SHP77 (cell line): ENCODE data around the gene POU2F1.

Experiments
- DNase-seq, 2 experiments: peaks; one replicate each; lab custom pipeline; 2025; lab: John Stamatoyannopoulos, UW

The POU2F1 gene

DNA sequence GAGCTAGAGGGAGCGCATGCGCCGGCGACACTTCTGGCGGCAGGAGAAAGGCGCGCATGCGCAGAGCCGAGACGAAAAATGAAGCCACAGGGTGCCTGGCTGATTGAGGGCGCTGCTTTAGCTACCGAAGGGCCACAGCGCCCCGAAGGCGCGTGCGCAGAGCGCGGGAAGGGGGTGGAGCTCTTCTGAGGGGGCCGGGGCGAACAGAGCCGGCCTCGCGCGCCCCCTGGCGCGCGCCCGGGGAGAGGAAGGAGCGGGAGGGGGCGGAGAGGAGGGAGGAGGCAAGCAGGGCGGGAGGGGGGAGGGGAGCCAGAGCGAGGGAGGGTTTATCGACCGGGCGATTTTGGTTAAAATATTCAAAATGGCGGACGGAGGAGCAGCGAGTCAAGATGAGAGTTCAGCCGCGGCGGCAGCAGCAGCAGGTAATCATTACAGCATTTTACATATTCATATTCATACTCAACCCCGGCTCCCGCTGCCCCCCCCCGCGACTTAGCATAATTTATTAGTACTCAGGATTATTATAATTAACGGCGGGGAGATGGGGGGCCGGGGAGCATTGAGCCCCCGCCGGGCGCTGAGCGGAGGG lies at the start of gene POU2F1:
POU2F1 (plus strand) TSS at position 350 of the 589 bp plus-strand sequence; CDS start at position 362, 12 bp downstream.
- peak; percentile 98 to 99 for DNase-seq

DNA sequence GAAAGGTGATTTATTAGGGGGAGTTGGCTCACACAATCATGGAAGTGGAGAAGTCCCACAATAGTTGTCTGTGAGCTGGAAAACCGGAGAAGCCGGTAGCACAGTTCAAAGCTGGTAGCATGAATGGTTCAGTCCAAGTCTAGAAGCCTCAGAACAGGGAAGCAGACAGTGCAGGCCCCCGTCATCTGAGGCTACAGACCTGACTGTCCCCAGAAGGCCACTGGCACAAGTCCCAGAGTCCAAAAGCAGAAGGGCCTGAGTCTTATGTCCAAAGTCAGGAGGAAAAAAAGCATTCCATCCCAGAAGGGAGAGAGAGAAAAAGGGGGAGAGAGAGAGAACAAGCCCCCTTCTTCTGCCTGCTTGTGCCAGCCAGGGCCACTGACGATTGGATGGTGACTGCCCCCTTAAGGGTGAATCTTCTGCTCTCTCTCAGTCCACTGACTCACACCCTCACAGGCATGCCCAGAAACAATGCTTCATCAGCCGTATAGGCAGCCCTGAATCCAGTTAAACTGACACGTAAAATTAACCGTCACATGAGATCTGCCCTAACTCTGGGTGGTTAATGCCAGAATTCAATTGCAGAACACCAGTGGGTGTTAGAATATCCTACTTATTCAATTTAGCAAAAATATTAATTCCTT lies 49.3 kb upstream of the POU2F1 start:
- DNase-seq = no peak

DNA sequence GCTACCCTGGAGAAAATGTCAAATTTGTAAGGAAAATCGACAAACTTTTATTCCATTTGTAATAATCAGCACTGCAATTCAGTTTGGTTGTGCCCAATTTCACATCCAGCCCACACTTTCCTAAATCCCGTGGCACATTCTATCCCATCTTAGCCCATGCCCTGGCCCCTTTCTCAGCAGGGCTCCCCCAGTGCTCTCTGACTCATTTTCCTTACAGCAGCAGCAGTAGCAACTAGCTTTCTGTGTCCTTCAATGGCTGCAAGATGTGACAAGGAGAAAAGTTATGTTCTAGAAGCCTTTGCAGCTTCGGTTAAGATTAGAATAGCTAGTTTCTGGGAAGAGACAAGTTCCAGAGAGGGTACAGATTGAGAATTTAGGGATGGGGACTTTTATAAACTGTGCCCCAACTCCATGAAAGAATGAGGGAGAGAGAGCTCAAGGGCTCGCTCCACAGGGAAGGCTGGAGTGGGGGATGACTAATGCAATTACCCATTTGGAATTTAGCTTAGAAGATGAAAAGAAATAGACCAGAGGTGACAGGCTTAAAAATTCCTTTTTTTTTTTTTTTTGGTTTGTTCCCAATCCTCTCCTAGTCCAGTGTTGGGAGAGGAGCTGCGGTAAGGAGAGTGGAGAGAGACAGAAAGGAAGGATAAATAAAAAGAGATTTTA lies 47.0 kb upstream of the POU2F1 start:
- DNase-seq = no peak

DNA sequence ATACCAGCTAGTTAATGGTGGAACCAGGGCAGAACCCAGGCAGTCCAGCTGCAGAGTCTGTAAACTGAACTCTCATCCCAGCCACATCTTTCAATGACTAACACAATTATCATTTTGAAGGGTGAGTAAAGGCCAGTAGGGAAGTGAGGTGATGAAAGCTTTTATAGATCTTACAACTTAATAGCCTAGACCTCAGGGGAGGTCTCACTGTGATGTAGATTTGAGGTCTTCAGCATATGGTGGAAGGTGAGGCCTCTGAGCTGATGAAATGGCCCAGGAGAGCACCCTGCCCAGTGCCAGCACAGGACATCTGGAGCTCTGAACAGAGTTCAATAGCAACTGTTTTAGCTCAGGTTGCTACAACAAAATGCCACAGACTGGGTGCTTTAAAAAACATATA lies 44.8 kb upstream of the POU2F1 start:
- DNase-seq = no peak

DNA sequence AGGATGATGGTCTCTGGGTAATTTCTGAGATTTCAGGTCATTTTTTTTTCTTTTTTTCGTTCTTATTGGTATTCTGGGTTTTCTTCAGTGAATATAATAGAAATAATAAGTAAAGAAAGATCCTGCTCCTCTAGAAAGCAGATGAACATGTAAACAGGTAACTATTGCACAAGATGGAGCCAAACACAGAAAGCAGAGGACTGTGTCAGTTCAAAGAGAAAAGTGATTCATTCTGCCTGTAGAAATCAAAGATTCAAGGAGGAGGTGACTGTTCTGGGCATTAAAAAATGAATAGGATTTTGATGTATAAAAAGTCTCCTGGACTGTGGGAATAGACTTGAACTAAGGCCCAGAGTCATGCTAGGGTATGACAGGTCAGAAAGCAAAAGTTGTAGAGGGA lies 41.9 kb upstream of the POU2F1 start:
- no peak for DNase-seq

DNA sequence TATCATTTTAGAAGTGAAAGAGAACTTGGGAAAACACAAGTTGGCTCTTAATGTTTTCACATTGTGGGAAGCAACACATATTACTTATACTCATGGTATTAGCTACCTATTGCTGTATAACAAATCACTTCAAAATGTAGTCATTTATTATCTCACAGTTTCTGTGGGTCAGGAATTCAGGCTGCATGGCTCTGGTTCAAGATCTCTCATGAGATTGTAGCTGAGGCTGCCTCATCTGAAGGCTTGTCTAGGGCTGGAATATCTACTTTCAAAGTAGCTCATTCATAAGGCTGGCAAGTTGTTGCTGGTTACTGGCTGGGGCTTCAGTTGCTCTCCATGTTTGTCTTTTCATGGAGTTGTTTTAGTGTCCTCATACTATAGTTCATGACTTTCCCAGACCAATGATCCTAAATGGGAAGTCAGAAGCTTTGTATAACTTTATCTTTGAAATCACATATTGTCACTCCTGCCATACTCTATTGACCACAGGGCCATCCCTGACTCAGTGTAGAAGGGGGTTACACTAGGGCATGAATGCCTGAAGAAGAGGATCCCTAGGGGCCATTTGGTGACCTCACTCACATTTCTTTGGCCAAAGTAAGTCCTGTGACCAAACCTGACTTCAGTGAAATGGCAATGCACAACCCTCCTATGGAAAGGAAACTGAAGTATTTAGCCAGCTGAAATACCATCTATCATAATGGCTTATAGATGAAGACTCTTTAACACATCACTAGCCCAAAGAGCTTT lies 37.9 kb upstream of the POU2F1 start:
- DNase-seq = no peak

DNA sequence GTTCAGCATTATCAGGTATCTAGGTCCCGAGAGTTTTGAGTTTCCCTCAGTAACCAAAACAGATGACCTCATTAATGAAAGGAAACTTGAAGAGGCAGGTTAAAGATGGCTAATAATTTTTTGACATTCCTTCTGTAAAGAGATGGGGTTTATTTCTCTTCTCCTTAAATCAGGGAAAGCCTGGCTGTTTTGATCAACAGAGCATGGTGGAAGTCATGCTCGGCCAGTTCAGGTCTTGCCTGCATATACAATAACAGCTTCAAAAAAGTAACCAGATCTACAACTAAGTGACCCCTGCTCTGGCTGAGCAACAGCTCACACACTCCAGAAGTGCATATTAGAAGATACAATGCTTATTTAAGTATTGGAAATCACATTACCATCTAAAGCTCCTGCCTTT lies 36.6 kb upstream of the POU2F1 start:
- no peak for DNase-seq

DNA sequence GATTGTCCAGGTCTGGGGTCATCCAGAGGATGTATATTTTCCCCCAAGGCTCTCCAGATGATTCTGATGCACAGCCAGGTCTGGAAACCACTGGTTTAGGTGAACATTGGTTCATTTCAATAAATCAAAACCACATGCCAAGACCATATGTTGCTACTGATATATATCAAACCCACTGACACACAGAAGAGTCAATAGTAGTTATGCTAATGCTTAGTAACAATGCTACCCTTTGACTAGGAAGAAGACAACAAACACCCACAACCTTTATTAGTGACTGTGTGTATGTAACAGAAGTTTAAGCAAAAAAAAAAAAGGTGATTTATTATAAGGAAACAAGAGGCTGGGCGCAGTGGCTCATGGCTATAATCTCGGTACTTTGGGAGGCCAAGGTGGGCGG lies 35.6 kb upstream of the POU2F1 start:
- DNase-seq = no peak

DNA sequence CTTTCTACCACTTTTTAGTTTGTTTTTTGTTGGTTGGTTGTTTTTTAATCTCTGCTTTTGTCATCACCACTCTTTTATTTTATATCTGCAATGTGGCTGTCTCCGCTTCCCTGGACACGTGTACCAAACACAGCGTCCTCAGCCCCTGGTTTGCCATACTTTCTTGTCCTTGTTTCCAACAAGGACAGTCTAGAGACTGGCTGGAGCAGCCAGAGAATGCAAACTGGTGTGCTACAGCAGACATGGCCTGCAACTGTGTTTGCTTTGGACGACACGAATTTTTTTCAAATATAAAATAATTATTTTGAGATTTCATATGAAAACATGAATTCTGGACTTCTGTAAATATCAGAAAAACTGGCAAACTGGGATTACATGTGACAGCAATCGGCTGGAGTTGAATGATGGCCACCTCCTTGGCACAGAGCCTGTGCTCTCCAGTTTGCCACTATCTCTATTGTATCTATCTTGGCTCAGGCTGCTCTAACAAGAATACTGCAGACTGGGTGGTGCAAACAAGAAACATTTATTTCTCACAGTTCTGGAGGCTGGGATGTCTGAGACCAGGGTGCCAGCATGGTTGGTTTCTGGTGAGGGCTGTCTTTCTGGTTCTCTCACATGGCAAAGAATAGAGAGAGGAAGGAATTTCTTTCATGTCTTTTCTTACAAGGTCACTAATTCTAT lies 34.6 kb upstream of the POU2F1 start:
- no peak for DNase-seq

DNA sequence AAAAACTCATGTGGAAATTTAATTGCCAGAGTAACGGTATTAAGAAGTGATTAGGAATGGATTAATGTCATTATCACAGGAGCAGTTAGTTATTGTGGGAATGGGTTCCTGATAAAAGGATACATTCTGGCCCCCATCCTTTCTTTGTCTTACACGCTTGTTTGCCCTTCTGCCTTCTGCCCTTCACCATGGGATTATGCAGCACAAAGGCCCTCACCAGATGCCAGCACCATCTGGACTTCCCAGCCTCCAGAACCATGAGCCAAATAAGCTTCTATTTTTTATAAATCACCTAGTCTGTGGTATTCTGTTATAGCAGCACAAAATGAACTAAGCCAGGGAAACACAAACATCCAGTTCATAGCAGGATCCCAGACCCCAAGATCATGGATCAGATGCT lies 33.9 kb upstream of the POU2F1 start:
- no peak for DNase-seq

DNA sequence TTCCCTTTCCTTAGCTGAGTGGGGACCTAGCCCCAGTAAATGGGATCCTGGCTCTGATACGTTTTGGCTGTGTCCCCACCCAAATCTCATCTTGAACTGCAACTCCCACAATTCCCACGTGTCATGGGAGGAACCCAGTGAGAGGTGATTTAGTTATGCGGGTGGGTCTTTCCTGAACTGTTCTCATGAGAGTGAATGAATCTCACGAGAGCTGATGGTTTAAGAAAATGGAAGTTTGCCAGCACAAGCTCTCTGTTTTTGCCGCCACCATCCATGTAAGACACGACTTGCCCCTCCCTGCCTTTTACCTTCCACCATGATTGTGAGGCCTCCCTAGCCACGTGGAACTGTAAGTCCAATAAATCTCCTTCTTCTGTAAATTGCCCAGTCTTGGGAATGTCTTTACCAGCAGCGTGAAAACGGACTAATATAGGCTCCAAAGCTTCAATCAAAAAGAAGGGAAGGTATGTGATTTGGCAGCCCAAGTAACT lies 29.9 kb upstream of the POU2F1 start:
- DNase-seq = no peak

DNA sequence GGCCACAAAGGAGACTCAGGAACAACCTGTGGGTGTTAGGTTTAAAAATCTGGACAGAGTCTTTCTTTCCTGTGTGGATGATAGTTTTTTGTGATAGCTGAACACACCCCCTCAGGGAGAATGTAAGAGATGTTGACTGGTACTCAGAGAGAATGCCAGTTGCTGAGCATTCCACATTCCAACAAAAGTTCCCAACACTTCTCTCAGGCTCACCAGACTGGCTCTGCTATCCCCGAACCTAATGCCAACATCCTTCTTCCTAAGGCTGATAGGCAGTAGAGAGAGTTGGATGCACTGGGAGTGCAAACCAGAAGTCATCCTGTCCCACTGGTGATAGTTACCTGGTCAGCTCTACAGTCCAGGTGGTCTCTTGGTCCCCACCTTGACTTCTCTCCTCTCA lies 28.7 kb upstream of the POU2F1 start:
- DNase-seq = no peak

DNA sequence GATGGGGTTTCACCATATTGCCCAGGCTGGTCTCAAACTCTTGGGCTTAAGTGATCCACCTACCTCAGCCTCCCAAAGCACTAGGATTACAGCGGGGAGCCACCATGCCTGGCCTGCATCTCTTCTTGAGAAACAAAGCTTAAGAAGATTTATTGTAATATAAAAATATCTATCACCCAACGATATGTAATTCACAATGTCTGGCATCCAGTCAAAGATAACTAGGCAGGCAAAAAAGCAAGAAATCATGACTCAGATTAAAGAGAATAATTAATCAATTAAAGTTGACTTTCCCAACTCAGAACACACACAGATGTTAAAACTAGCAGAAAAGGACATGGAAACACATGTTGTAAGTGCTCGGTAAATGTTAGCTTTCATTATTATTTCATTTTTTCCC lies 26.5 kb upstream of the POU2F1 start:
- DNase-seq = no peak

DNA sequence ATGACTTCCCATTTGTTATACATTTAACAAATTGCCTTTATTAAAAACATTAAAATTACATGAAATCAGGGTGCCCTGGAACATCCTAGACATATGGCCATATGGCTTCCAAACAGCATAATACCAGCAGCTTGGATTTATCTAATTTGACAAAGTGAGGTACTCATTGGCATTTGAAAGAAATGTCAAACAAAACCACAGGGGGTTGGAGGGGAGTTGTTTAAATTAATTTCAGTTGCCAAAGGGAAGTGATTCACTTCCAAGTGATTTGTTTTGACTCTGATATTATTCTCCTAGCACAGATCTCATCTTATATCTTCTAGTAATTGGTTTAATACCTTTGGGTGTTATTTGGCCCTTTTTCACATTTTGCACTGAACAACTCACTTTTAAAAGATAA lies 24.5 kb upstream of the POU2F1 start:
- no peak for DNase-seq

DNA sequence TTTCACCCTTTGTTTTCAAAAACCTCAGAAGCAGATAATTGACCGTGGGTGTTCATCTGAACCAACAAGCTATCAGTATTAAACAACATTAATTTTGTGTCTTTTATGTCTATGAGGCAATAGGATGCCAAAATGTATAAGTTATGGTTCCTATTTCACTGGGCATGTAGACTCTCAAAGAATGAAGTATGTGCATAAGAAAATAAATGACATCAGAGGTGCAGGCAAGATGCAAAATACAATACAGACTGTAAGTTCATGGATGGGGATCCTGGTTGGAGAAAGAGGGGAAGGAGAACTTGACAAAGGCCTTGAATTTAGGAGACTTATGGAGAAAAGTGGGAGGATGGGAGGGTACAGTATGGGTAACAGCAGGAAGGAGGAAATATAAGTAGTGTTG lies 23.4 kb upstream of the POU2F1 start:
- no peak for DNase-seq

DNA sequence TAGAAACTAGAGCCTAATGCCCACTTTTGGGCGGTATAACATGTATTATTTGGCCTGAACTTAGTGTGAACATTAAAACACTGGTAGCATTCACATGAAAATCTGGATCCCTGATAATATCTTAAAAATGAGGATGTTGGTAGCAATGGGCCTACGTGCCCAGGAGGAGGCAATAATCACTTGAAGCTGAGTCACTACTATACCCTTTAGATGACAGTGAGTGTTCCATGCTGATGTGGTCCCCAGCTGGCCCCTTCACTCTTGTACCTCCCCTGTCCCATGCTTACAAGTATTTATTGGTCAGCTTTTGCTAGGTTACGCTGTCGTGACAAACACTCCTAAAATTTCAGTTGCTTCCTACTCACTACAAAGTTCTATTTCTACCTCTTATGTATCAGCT lies 23.0 kb upstream of the POU2F1 start:
- DNase-seq = no peak

DNA sequence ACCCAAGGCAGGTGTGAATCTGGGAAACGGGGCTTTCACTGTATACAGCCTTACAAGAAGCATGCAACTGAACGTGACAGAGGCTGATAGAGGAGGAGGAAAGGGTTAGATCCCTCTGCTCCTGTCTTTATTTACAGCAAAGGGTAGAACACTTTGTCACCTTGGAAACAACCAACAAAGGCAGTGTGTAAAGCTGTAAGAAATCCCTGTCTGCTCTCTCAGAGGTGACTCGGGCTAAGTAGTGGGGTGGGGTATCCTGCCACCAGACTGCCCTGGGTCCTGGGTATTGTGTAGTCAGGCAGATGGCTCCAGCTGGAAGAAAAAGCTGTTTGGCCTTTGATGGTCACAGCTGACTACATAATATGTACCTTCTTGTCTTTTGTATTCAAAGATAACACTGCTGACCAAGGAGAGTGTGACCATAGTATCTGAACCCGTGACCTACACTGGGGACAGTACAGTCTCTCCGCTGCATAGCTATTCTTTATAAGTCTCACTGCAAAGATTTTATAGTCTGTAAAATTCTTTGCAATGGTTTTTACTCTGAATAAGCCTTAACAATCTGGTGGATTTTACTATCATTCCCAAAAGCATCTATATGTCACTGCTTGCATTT lies 22.1 kb upstream of the POU2F1 start:
- DNase-seq = peak in 1 of 2 experiments; percentile 25

DNA sequence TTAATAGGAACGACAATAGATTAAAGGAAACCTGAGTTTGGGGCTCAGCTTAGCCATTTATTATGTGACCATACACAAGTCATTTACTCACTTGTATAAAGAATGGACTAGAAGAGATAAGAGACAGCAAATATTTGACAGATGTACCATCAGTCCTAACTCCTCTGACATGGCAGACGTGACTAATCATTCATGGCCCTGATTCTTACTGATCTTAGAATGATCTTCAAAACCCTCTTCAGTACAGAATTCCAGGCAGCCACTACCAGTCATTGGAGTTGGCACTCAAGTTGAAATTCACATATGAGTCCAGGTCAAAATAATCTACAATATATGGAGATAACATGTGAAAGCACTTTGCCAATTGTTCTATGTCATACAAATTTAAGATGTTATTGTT lies 21.0 kb upstream of the POU2F1 start:
- DNase-seq = no peak

DNA sequence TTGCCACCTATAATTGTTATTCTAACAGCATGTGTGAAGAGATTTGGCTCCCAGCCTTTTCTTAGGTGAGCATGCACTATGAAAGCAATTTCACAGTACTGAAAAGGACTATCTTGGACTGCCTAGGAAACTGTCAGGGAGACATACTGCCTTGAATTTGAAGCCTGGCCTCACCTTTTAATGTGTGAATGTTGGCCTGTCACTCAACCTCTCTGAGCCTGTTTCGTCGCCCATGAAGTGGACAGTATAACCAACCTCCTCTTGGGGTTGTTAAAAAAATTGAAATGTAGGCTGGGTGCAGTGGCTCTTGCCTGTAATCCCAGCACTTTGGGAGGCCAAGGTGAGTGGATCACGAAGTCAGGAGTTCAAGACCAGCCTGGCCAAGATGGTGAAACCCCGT lies 20.4 kb upstream of the POU2F1 start:
- DNase-seq = no peak

DNA sequence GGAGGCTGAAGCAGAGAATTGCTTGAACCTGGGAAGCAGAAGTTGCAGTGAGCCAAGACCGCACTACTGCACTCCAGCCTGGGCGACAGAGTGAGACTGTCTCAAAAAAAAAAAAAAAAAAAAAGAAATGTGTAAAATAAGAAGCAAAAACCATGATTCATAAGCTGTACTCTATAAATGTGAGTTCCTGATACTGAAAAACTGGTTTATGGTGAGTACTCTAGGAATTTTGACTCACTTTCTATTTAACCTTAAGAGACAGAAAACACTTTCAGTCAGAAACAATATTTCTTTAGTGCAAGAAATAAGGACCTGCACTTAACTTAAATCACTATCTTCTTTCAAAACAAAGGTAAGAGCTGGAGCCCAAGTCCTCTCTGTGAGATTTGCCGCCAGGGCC lies 19.9 kb upstream of the POU2F1 start:
- DNase-seq = no peak

DNA sequence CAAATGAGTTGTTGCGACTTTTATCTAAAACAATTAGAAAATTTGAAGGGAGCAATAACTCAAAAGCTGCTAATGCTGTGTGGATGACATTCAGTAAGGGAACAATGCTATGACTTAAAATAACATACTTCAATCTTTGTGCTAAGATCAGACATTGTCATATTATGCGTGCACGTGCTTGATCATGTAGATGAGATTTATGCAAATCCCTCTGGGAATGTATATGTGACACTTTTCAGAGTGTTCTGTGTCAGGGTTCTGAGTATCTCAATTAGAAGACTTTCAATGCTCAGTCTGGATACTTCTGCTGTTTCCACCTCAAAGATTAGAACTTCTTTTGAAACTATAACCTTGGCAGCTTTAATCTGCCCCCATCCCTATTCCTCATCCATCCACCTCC lies 18.6 kb upstream of the POU2F1 start:
- DNase-seq = no peak
